HEK293T (cell line): ENCODE results near the gene CST7.

ENCODE experiments used
- CTCF ChIA-PET: fragments of 350-600 bp; formaldehyde crosslinking; extraction: SDS; loops from one replicate; lab custom pipeline; 2021; ENCODE audit warnings: antibody characterized with exemption, inconsistent platforms; lab: Yijun Ruan, JAX
- POLR2A ChIA-PET: fragments of 350-600 bp; formaldehyde crosslinking; extraction: SDS; loops from one replicate; lab custom pipeline; 2020; ENCODE audit warnings: antibody characterized with exemption, inconsistent platforms; lab: Yijun Ruan, JAX
- DNase-seq: peaks from one replicate; pipeline ENCODE4 v3.0.0; 2012; ENCODE audit warnings: mixed read lengths; ENCODE audit errors: extremely low spot score
- ARNT ChIP-seq: fragments of 450-650 bp; IDR thresholded peaks from 2 replicates; pipeline ENCODE4 v1.6.1; 2017; ENCODE audit warnings: mild to moderate bottlenecking
- BHLHE40 ChIP-seq: fragments of 450-650 bp; IDR thresholded peaks from 2 replicates; pipeline ENCODE4 v1.6.1; 2016; ENCODE audit warnings: mild to moderate bottlenecking, moderate library complexity, borderline replicate concordance
- CTBP1 ChIP-seq: fragments of 450-650 bp; IDR thresholded peaks from 2 replicates; pipeline ENCODE4 v1.6.1; 2016; ENCODE audit warnings: borderline replicate concordance
- ELF4 ChIP-seq: fragments of 450-650 bp; IDR thresholded peaks from 2 replicates; pipeline ENCODE4 v1.6.1; 2017; ENCODE audit warnings: antibody characterized with exemption
- FOXA1 ChIP-seq: fragments of 450-650 bp; IDR thresholded peaks from 2 replicates; pipeline ENCODE4 v1.6.1; 2016; ENCODE audit warnings: mild to moderate bottlenecking
- FOXK2 ChIP-seq: fragments of 450-650 bp; IDR thresholded peaks from 2 replicates; pipeline ENCODE4 v1.6.1; 2016; ENCODE audit warnings: mild to moderate bottlenecking
- FOXM1 ChIP-seq: fragments of 450-650 bp; IDR thresholded peaks from 2 replicates; pipeline ENCODE4 v1.6.1; 2017; ENCODE audit warnings: mild to moderate bottlenecking, borderline replicate concordance
- HDGF ChIP-seq: fragments of 450-650 bp; IDR thresholded peaks from 2 replicates; pipeline ENCODE4 v1.6.1; 2017; ENCODE audit warnings: antibody characterized with exemption, borderline replicate concordance
- L3MBTL2 ChIP-seq: fragments of 450-650 bp; conservative IDR thresholded peaks from 2 replicates; pipeline ENCODE4 v1.6.1; 2016; ENCODE audit warnings: mild to moderate bottlenecking
- LEF1 ChIP-seq: fragments of 450-650 bp; IDR thresholded peaks from 2 replicates; pipeline ENCODE4 v1.6.1; 2017; ENCODE audit warnings: mild to moderate bottlenecking, borderline replicate concordance
- NFRKB ChIP-seq: fragments of 450-650 bp; IDR thresholded peaks from 2 replicates; pipeline ENCODE4 v1.6.1; 2016; ENCODE audit warnings: mild to moderate bottlenecking, moderate library complexity
- SP1 ChIP-seq: fragments of 450-650 bp; IDR thresholded peaks from 2 replicates; pipeline ENCODE4 v1.6.1; 2017
- SUZ12 ChIP-seq: fragments of 450-650 bp; IDR thresholded peaks from 2 replicates; pipeline ENCODE4 v1.6.1; 2016; ENCODE audit warnings: mild to moderate bottlenecking
- TARDBP ChIP-seq: fragments of 450-650 bp; IDR thresholded peaks from 2 replicates; pipeline ENCODE4 v1.6.1; 2016
- ZNF384 ChIP-seq: fragments of 450-650 bp; IDR thresholded peaks from 2 replicates; pipeline ENCODE4 v1.6.1; 2016
- TF ChIP-seq, protein P1 (sequence below): fragments of 450-650 bp; IDR thresholded peaks from 2 replicates; pipeline ENCODE4 v1.6.1; 2016

The CST7 gene

DNA sequence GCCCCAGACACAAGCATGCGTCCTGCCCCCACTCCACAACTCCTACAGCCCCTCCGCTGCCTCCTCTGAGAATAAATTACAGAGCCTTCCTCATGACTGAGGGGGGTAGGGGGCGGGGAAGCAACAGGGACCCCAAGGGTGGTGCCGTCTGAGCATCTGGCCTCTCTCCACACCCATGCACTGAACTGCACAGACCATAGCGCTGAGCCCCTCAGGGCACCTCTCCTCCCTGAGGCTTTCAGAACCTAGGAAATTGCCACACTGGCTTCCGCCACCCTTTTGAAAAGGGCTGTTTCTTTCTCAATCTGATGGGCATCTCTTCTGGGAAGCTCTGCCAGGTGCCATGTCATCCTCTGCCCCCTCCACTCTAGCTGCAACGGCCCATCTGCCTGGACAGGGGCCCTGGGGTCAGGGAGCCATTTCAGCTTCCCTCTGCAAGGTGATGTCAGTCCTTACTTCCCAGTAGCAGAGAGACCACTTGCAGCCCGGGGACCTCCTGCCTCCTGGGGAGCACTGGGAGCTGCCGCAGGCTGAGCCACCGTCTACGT is 2.5 kb downstream of the CST7 start:
- TF ChIP-seq L3MBTL2, result no peak
- no peak for TF ChIP-seq BHLHE40
- TF ChIP-seq, protein P1, sequence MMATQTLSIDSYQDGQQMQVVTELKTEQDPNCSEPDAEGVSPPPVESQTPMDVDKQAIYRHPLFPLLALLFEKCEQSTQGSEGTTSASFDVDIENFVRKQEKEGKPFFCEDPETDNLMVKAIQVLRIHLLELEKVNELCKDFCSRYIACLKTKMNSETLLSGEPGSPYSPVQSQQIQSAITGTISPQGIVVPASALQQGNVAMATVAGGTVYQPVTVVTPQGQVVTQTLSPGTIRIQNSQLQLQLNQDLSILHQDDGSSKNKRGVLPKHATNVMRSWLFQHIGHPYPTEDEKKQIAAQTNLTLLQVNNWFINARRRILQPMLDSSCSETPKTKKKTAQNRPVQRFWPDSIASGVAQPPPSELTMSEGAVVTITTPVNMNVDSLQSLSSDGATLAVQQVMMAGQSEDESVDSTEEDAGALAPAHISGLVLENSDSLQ, result no peak
- TF ChIP-seq FOXA1, result no peak
- no peak for TF ChIP-seq ELF4
- TF ChIP-seq NFRKB, result no peak
- no peak for TF ChIP-seq CTBP1
- no peak for TF ChIP-seq TARDBP
- no peak for TF ChIP-seq ARNT
- TF ChIP-seq SP1, result no peak
- TF ChIP-seq FOXK2, result no peak
- TF ChIP-seq LEF1, result no peak
- TF ChIP-seq SUZ12, result no peak
- POLR2A ChIA-PET, result no interaction called here
- CTCF ChIA-PET, result no interaction called here
- no peak for DNase-seq

DNA sequence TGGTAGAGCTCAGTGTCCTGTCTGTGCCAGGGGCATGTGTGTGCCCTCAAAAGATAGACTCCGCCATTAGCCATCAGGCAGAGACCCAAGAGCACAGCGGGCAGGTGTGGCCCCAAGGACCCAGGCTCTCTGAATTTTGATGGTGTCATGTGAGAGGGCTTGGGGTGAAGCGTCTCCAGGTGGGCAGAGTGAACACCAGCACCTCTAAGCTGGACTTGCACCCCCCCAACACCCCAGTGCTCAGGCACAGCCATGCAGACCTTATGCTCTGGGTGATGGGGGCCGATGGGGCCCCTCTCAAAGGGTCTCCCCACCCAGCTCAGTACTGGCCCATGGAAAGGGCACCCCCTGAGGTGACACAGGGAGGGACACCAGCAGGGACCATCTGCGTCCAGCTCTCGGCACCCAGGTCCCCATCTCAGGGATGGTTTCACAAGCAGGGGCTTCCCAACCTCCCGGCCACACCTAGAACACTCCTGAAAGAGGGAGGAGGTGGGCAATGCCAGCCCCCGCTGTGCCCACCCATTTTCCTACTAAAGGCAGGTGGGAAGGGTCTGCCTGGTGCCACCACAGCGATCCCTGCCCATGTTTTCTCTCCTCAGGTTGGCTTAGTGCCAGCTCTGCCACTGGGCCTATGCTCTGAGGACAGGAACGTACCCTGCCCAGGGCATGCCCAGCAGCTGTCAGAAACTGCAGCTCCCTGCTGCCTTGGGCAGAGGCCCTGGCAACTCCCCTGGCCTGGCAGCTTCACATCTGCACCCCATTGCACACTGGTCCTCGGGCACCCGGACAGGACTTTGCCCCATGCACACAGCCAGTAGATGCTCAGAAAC is 3.5 kb downstream of the CST7 start:
- no peak for DNase-seq
- POLR2A ChIA-PET, result no interaction called here

DNA sequence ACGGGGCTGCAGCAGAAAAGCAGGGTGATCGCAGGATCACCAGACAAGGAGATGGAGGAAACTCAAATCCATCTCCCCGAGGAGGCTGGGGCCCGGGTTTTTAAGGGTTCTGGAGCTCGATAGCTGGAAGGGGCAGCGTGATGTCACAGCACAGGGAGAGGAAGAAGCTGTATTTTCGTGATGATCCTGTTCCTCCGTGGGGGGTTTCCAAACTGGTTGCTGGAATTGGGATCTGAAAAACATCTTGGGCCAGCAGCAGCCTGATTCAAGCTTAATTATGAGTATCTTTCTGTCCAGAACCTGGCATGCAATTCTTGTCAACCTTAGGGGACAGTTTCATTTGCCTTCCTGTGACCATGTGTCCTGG is 4.1 kb downstream of the CST7 start:
- ChIA-PET POLR2A (no interaction called here), CTCF (no interaction called here)
- TF ChIP-seq FOXA1 (no peak), HDGF (no peak)
- DNase-seq, result no peak

More for the DNA sequence above, 3.5 kb downstream of the CST7 start:
- TF ChIP-seq SUZ12, result no peak
- TF ChIP-seq ARNT, result no peak
- no peak for TF ChIP-seq ZNF384
- no peak for TF ChIP-seq L3MBTL2
- TF ChIP-seq LEF1, result no peak
- TF ChIP-seq TARDBP, result no peak
- TF ChIP-seq FOXM1, result no peak
- TF ChIP-seq BHLHE40, result no peak
- TF ChIP-seq FOXA1, result no peak
- no peak for TF ChIP-seq HDGF
- no peak for TF ChIP-seq ELF4
- CTCF ChIA-PET, result no interaction called here

DNA sequence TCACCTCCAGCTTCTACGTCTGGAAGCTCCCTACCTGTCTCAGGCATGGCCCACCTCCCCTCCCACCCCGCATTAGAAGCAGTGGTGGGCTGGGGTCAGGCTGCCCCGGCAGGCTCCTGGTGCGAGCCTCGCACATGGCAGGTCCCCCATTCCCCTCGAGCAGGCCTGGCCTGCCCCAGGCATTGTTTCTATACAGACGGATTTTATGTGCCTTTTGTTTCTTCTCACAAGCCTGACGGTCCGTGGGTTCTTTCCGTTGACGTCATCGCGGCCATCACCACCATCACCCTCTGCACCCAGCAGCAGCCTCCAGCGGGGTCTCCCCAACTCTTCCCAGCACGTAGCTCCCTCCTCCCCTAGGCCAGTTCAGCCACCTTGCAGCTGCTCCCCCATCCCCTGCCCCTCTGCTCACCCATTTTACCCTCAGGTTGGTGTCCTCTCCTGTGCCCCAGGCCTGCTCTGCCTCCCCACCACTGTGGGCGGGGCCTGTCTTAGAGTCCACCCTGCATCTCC is 4.6 kb downstream of the CST7 start:
- no peak for TF ChIP-seq HDGF
- TF ChIP-seq L3MBTL2, result no peak
- CTCF ChIA-PET, result no interaction called here
- DNase-seq, result no peak
- POLR2A ChIA-PET, result no interaction called here

DNA sequence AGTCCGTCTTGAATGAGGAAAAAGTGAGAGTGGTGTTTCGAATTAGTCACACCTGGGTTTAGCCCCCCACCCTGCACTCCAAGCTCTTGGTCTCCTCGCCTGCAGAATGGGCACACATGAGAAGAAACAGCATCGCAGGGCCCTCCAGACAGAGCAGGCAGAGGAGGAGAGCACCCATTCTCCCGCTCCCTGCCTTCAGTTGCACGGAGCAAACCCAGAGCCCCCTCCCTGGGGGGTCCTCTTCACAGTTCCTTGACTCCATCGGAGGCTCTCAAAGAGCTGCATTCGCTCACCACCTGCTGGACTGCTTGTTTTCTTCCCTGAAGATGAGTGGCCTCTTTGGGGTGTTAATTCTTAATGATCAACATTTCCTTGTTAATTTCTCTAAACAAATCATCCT is 5.1 kb downstream of the CST7 start:
- no peak for DNase-seq
- ChIA-PET POLR2A (no interaction called here), CTCF (no interaction called here)
- TF ChIP-seq LEF1 (no peak), FOXK2 (no peak), ARNT (no peak), TARDBP (no peak), FOXA1 (no peak), NFRKB (no peak), HDGF (no peak), BHLHE40 (no peak), ZNF384 (no peak), SP1 (no peak), L3MBTL2 (no peak), FOXM1 (no peak), CTBP1 (no peak)
- TF ChIP-seq, protein P1, result no peak

DNA sequence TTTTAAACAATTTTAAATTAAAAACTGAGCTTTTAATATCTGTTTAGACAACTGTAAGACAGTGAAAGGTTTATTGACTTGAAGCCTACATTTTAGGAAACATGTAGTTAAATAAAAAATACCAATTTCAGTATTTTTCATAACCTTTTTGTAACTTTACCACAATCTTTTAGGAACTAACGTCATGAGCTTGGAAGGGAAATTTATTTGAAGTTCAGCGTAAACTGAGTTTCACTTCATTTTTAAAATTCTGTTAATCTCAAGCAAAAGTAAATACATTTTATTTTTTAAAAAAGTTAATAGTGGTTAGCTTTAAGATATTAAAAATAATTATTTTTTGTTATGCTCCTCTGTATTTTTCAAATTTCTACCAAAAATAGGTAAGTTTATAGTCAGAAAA is 5.5 kb downstream of the CST7 start:
- TF ChIP-seq ARNT (no peak), BHLHE40 (no peak), SP1 (no peak), LEF1 (no peak), SUZ12 (no peak), FOXA1 (no peak), ELF4 (no peak), NFRKB (no peak), FOXM1 (no peak), CTBP1 (no peak), L3MBTL2 (no peak), HDGF (no peak), FOXK2 (no peak), ZNF384 (no peak), TARDBP (no peak)
- TF ChIP-seq, protein P1, result no peak
- ChIA-PET CTCF (no interaction called here), POLR2A (no interaction called here)
- DNase-seq, result no peak
